Endothelial cell of umbilical vein (primary cell): ENCODE data around the gene FBXO9. TPM values are rescaled to one million over a fixed set of nuclear protein-coding genes. Genes with fewer than 3 reads are reported as not detected.

Experiments
- BruUV-seq: library from RNA; stranded (reverse); fragments of 400-500 nt; replicated peaks from 2 replicates; lab custom pipeline; 2021; lab: Mats Ljungman, UMichigan
- CTCF ChIA-PET: fragments of 300-600, 350-600 bp; sonication (Branson Sonifier 250); formaldehyde crosslinking; loops from one replicate; lab custom pipeline; 2021; ENCODE audit warnings: antibody characterized with exemption, inconsistent platforms; lab: Charles Lee
- POLR2A ChIA-PET: fragments of 300-600, 350-600 bp; sonication (Branson Sonifier 250); formaldehyde crosslinking; loops from one replicate; lab custom pipeline; 2021; ENCODE audit warnings: antibody characterized with exemption, inconsistent platforms; lab: Charles Lee
- DNase-seq: peaks from one replicate; pipeline ENCODE4 v3.0.0-alpha.2; 2011; ENCODE audit warnings: low read depth, low spot score
- FAIRE-seq: peaks from 2 replicates; lab custom pipeline; 2011; peaks lifted over from hg19 to GRCh38; lab: Jason Lieb, UNC
- H2AFZ ChIP-seq: 2 replicates; pipeline ENCODE4 v1.6.0; 2012; ENCODE audit warnings: low read depth, low read length, control low read depth, inconsistent platforms
- H3K27ac ChIP-seq: 2 replicates; pipeline ENCODE4 v1.5.1; 2011; ENCODE audit warnings: low read depth, mild to moderate bottlenecking, control low read depth, low read length, moderate library complexity; ENCODE audit not compliant: insufficient read depth
- H3K27me3 ChIP-seq, 2 experiments: 2 replicates each; pipeline versions ENCODE4 v1.6.0 to v1.6.1; 2011; ENCODE audit warnings: low read length in 2 of 2, mixed read lengths in 1 of 2; ENCODE audit not compliant: control insufficient read depth in 2 of 2, insufficient read depth in 2 of 2
- H3K36me3 ChIP-seq, 2 experiments: 2 replicates in 1 of 2; 3 replicates in 1 of 2; pipeline ENCODE4 v1.5.1; 2011; ENCODE audit warnings: low read length in 2 of 2, mild to moderate bottlenecking in 1 of 2, moderate library complexity in 1 of 2; ENCODE audit not compliant: control insufficient read depth in 2 of 2, insufficient read depth in 2 of 2; ENCODE audit errors: extremely low read depth in 1 of 2
- H3K4me1 ChIP-seq: 3 replicates; pipeline ENCODE4 v1.5.1; 2011; ENCODE audit warnings: mild to moderate bottlenecking, low read length; ENCODE audit not compliant: control insufficient read depth, insufficient read depth; ENCODE audit errors: extremely low read depth
- H3K4me2 ChIP-seq: 2 replicates; pipeline ENCODE4 v1.6.1; 2011; ENCODE audit warnings: low read length, control low read depth, mixed read lengths; ENCODE audit not compliant: insufficient read depth
- H3K4me3 ChIP-seq, 3 experiments: fragments of 200-600 bp in 1 of 3; sonication (generic), shearing (Covaris generic) in 1 of 3; replicated peaks in 1 of 3; 2 replicates each; pipeline ENCODE4 v1.5.1; 2011 to 2016; ENCODE audit warnings: control low read depth in 3 of 3, low read length in 3 of 3, mild to moderate bottlenecking in 2 of 3, inconsistent platforms in 1 of 3, low read depth in 1 of 3, moderate library complexity in 1 of 3; ENCODE audit not compliant: insufficient read depth in 1 of 3
- H3K79me2 ChIP-seq: 2 replicates; pipeline ENCODE4 v1.6.0; 2012; ENCODE audit warnings: low read length, inconsistent platforms; ENCODE audit not compliant: control insufficient read depth, insufficient read depth
- H3K9ac ChIP-seq: replicated peaks from 2 replicates; pipeline ENCODE3; 2011; ENCODE audit warnings: low read length, control low read depth; ENCODE audit not compliant: insufficient read depth; ENCODE audit errors: extremely low read depth
- H3K9me1 ChIP-seq: replicated peaks from 3 replicates; pipeline ENCODE4 v1.6.0; 2011; ENCODE audit warnings: mild to moderate bottlenecking, low read length; ENCODE audit not compliant: control insufficient read depth, insufficient read depth; ENCODE audit errors: extremely low read depth
- H3K9me3 ChIP-seq: replicated peaks from 2 replicates; pipeline ENCODE4 v1.5.1; 2012; ENCODE audit warnings: low read length, inconsistent platforms; ENCODE audit not compliant: control insufficient read depth, insufficient read depth
- H4K20me1 ChIP-seq: replicated peaks from 2 replicates; pipeline ENCODE3; 2011; ENCODE audit warnings: mild to moderate bottlenecking, low read length; ENCODE audit not compliant: control insufficient read depth, insufficient read depth; ENCODE audit errors: extremely low read depth
- CTCF ChIP-seq, 2 donors: IDR thresholded peaks; 1 replicate in 1 of 2; 2 replicates in 1 of 2; pipeline ENCODE4 v1.5.1; 2011; ENCODE audit warnings: low read length in 2 of 2, mild to moderate bottlenecking in 2 of 2, moderate library complexity in 2 of 2, control low read depth in 1 of 2, inconsistent platforms in 1 of 2, low read depth in 1 of 2; ENCODE audit not compliant: insufficient read depth in 1 of 2; ENCODE audit errors: extremely low read depth in 1 of 2
- EZH2 ChIP-seq: IDR thresholded peaks from 2 replicates; pipeline ENCODE4 v1.6.1; 2012; ENCODE audit warnings: borderline replicate concordance, low read depth, mild to moderate bottlenecking, moderate library complexity, low read length, inconsistent platforms; ENCODE audit not compliant: severe bottlenecking
- FOS ChIP-seq: IDR thresholded peaks from 2 replicates; pipeline ENCODE4 v1.6.1; 2011; ENCODE audit warnings: mild to moderate bottlenecking, low read length, moderate library complexity, borderline replicate concordance; ENCODE audit not compliant: insufficient read depth
- GATA2 ChIP-seq: IDR thresholded peaks from 2 replicates; pipeline ENCODE4 v1.7.0; 2011; ENCODE audit warnings: low read depth, mild to moderate bottlenecking, moderate library complexity, mixed read lengths, low read length; ENCODE audit not compliant: insufficient read length, insufficient read depth
- JUN ChIP-seq: IDR thresholded peaks from 2 replicates; pipeline ENCODE4 v1.6.1; 2011; ENCODE audit warnings: borderline replicate concordance, low read depth; ENCODE audit not compliant: insufficient read length, insufficient read depth
- MAX ChIP-seq: IDR thresholded peaks from 2 replicates; pipeline ENCODE4 v1.6.1; 2011; ENCODE audit not compliant: insufficient read depth, insufficient read length
- MYC ChIP-seq: IDR thresholded peaks from one replicate; pipeline ENCODE4 v1.6.1; 2011; ENCODE audit warnings: mild to moderate bottlenecking, low read depth, low read length
- POLR2A ChIP-seq: IDR thresholded peaks from 2 replicates; pipeline ENCODE4 v1.6.1; 2012; ENCODE audit warnings: low read depth, mild to moderate bottlenecking, control low read depth, low read length
- POLR2AphosphoS5 ChIP-seq: IDR thresholded peaks from 2 replicates; pipeline ENCODE4 v1.6.1; 2012; ENCODE audit warnings: low read depth, mild to moderate bottlenecking, control low read depth, low read length, moderate library complexity; ENCODE audit not compliant: insufficient read depth
- dilution Hi-C: fragments of 300-500 bp; cut with MboI; formaldehyde crosslinking; loops from one replicate; pipeline ENCODE4 v1.15.0; 2019; ENCODE audit warnings: low sequenced_read_pairs; ENCODE audit not compliant: extremely low pct_ligation_motif_present
- intact Hi-C: fragments of 100-400 bp; cut with micrococcal nuclease; formaldehyde crosslinking; loops from one replicate; pipeline ENCODE4 v1.10.0; 2022
- polyA plus RNA-seq, 4 experiments: library from polyadenylated mRNA; depleted of rRNA in 3 of 4; stranded (reverse) in 3 of 4; unstranded in 1 of 4; fragments of >200 nt; gene quantifications; 2 replicates each; pipeline versions ENCODE4 v1.2.1 to v1.2.3, GENCODE V29; 2011 to 2012; ENCODE audit warnings: missing spikeins in 1 of 4
- total RNA-seq: library from RNA; stranded (reverse); gene quantifications from 2 replicates; pipeline ENCODE4 v1.2.3, GENCODE V29; 2021

FBXO9 gene
- total and polyA plus RNA-seq, 2 donors (not counting 3 experiments of a cell fraction or from before 2014, with no cell fraction given): 48.1 to 58.9 TPM

DNA sequence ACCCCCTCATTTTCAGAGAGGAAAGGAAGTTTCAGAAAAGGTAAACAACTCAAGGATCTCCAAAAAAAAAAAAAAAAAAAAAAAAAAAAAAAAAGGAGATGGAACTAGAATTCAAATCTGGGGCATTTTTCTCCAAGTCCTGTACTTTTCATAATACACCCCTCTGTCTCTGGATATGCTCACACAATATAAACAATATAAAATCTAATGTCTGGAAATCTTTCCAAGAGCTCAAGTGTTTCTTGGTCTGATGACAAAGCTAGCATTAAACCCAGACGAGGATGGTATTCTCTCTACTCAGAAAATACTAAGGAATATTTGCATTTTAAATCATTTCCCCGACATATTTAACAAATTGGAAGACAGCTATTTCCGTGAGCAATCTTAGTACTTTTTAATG is 77.6 kb downstream of the FBXO9 start:
- H3K9me3 ChIP-seq: no peaks in the 10 kb centered on the region
- no peak overlapping the region for H3K9ac ChIP-seq
- ChIA-PET CTCF (no interaction called here), POLR2A (no interaction called here)
- BruUV-seq: no TSS peak
- FAIRE-seq: no peak
- TF ChIP-seq MAX: no peak
- no peak for TF ChIP-seq POLR2A
- TF ChIP-seq EZH2: no peak
- no peak for TF ChIP-seq POLR2AphosphoS5
- no peak for DNase-seq
- H3K9me1 ChIP-seq: no peaks in the 10 kb centered on the region
- no peak overlapping the region for H3K4me3 ChIP-seq
- dilution Hi-C loops: no loop called here
- no peaks in the 10 kb centered on the region for H3K36me3 ChIP-seq
- no peaks in the 10 kb centered on the region for H3K27me3 ChIP-seq
- no peaks in the 10 kb centered on the region for H3K79me2 ChIP-seq
- H3K27ac ChIP-seq: no peak overlapping the region
- no peak overlapping the region for H3K4me2 ChIP-seq
- no peaks in the 10 kb centered on the region for H3K4me1 ChIP-seq
- intact Hi-C loops: no loop called here
- no peak overlapping the region for H2AFZ ChIP-seq
- H4K20me1 ChIP-seq: no peaks in the 10 kb centered on the region

GRCh38 chr6:53143710-53144109 is 78.5 kb downstream of the FBXO9 start:
- Histone ChIP-seq H3K4me1 (no peaks in the 10 kb centered on the region), H3K4me2 (no peak overlapping the region), H3K9me1 (no peaks in the 10 kb centered on the region), H3K79me2 (no peaks in the 10 kb centered on the region), H4K20me1 (no peaks in the 10 kb centered on the region), H3K36me3 (no peaks in the 10 kb centered on the region), H3K4me3 (no peak overlapping the region), H3K9ac (no peak overlapping the region), H3K9me3 (no peaks in the 10 kb centered on the region), H2AFZ (no peak overlapping the region), H3K27ac (no peak overlapping the region), H3K27me3 (peaks cover 0 to 2% of the 10 kb centered on the region in 2 experiments)
- dilution Hi-C loops (no loop called here), intact Hi-C loops (no loop called here)
- no TSS peak for BruUV-seq
- FAIRE-seq (no peak), DNase-seq (no peak)
- POLR2A ChIA-PET: no interaction called here
- no peak for TF ChIP-seq MAX
- no peak for TF ChIP-seq EZH2
- TF ChIP-seq MYC: no peak
- no peak for TF ChIP-seq POLR2AphosphoS5
- TF ChIP-seq GATA2: no peak
- TF ChIP-seq FOS: no peak
- no peak for TF ChIP-seq CTCF (IDR thresholded peaks at IDR 0.05; ENCODE audit: extremely low read depth in 1 of 2, insufficient read depth in 1 of 2, low read depth in 1 of 2, low read length in 2 of 2)
- no peak for TF ChIP-seq JUN
- no peak for TF ChIP-seq POLR2A
- CTCF ChIA-PET: no interaction called here
